ENCODE results near the gene GRM4.
"Not testable (repeated sequence)": the region's sequence is repeated elsewhere in the genome, so short reads cannot be mapped to it uniquely, and the experiment has no call there.

Gene GRM4

GRCh38 chr6:34146021-34146782 is at the start of gene GRM4:
Gene GRM4, minus strand, starts transcription at chr6:34146087. Its CDS starts 12,591 bp downstream, at chr6:34133496.
- DNase-seq = no peak

DNA sequence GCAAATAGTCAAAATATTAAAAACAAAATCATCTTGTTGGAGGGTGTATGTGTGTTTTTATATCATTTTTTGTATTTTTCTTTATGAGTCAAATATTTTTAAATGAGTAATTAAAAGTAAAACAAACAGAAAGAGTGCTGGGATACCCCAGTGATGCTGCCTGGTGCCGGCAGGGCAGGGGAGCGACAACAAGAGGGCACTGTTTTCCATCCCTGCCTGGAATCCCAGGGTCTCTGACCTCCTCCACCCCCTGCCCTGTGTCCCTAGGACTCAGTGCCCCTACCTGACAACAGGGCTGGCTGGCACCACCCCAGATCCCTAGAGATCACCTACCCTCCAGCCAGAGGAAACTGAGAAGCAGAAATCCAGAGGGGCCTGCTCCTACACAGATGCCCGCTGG is 48.9 kb upstream of the GRM4 start:
- no peak for DNase-seq

GRCh38 chr6:34190504-34191122 is 44.7 kb upstream of the GRM4 start:
- no peak for DNase-seq

- DNase-seq = peak; percentile 46 to 55
Measured at GRCh38 chr6:34189806-34190503, 44.1 kb upstream of the GRM4 start.

DNA sequence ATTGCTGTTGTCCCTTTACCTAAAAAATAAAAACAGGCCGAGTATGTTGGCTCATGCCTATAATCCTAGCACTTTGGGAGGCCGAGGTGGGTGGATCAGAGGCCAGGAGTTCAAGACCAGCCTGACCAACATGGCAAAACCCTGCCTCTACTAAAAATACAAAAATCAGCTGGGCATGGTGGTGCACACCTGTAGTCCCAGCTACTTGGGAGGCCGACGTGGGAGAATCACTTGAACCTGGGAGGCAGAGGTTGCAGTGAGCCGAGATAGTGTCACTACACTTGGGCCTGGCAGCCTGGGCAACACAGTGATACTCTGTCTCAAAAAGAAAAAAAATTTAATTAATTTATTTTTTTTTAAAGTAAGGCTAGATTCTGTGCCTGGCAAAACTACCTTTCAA is 38.8 kb upstream of the GRM4 start:
- not testable (repeated sequence) for DNase-seq

GRCh38 chr6:34182751-34183531 is 37.1 kb upstream of the GRM4 start:
- peak; percentile 67 to 72 for DNase-seq

DNA sequence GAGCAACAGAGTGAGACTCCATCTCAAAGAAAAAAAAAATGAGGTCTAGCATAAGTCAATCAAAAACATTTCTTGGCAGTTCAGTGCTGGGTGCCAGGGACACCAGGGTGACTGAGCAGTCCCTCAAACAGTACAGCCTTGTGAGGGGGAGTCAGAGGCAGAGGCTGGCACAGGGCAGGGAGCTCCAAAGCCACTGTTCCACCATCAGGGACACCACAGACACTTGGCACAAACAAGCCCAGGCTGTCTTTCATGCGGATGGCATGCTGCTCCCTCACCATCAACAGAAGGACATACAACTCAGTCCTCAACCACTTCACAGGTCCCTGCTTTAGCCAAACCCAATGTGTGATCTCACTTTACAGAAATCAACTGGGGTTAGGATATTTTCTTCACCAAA is 36.0 kb upstream of the GRM4 start:
- no peak for DNase-seq

DNA sequence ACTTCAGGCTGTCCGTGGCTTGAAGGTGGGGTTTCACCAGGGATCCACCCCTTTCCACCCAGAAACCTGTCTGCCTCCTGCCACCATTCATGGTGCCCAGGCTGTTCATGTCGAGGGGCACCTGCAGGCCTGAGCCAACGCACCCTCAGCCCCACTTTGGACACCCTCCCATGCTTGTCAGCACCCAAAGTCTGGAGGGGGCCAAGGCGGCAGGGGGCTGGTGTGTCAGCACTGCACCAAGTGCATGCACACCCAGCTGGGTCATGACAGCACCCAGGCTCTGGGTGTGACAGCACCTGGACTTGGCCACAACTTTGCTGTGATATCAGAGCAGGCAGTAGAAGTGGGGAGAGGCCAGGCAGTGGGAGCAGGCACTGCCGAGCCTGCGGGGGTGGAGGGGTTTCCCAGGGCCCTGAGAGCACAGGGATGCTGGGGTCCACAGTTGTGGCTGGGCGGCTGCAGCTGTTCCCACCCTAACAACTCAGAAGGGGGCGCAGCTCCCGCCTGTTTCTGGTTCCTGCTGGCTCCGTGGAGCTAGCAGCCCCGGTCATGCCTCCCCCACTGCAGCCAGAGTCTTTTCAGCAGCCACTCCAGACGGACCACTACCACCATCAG is 33.3 kb upstream of the GRM4 start:
- no peak for DNase-seq

DNA sequence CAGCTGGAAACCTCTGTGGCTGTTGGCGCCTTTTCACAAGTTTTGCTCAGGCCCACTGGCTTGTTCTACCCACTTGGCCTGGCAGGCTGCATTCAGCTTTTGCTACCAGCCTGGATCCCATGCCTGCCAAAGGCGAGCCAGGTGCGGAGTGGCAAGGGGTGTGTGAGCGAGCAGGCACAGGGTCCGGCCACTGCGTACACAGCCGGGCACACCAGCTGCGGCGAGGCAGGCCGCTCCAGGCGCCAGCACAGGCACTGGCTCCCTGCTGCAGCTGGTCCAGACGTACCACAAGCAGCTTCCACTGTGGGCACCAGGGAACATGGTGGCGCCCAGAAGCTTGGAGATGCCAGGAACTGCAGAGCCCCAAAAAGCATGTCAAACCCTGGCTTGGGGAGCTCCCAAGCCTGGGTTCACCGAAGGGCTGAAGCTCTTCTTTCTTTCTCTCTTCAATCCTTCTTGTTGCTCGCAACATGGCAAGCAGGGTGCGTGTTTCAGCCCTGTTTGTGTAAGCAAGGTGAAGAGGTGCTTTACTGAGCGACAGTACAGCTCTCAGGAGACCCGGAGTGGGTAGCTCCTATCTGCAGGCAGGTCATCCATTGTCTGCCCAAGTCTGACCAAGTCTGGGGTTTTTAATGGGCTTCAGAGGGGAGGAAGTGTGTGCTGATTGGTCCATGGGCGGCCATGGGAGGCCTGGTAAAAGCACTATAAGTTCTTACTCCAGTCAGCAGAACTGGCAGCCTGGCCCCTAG is 32.6 kb upstream of the GRM4 start:
- DNase-seq = no peak

GRCh38 chr6:34177181-34177591 is 31.3 kb upstream of the GRM4 start:
- DNase-seq = no peak

GRCh38 chr6:34176261-34177031 is 30.6 kb upstream of the GRM4 start:
- DNase-seq = no peak

DNA sequence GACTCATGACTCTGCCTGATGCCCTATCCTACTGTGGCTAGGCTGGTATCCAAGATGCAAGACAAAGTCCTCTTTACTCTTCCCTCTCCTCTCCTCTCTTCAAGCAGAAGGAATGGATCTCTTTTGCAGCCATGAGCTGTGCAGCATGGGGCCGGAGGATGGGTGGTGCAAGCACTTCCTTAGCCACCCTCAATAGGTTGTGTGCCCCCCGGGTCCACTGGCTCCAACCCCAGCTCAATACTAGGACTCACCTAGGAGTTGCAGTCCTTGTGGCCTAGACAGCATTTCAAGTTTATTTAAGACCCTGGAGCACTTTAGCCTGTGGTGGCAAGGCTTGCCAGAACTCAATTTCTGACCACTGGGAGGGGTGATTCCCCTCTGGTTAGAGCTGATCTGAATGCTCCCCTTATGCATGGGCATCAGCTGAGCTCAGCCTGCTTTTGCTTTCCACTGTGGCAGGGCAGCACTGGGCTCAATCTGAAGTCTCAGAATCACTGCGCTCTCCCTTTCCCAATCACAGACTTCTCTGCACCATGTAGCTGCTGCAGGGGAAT is 29.0 kb upstream of the GRM4 start:
- DNase-seq = no peak

GRCh38 chr6:34172961-34173775 is 27.3 kb upstream of the GRM4 start:
- DNase-seq = no peak

- DNase-seq = no peak
Measured at GRCh38 chr6:34170346-34170745, 24.5 kb upstream of the GRM4 start.

GRCh38 chr6:34169897-34170296 is 24.0 kb upstream of the GRM4 start:
- no peak for DNase-seq

GRCh38 chr6:34161857-34162515 is 16.1 kb upstream of the GRM4 start:
- no peak for DNase-seq

DNA sequence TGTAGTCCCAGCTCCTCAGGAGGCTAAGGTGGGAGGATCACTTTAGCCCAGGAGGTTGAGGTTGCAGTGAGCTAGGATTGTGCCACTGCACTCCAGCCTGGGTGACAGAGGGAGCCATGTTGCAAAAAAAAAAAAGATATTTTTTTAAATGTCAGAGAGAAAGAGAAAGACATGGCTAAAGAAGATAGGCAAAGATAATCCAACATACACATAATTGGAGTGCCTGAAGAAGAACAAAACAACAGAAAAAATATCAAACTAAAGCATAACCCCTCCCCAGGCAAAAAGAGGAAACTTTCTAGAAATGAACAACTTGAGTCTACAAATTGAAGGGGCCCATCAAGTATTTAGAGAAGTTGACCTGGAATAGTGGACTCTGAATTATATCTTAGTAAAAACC is 14.0 kb upstream of the GRM4 start:
- DNase-seq = no peak

DNA sequence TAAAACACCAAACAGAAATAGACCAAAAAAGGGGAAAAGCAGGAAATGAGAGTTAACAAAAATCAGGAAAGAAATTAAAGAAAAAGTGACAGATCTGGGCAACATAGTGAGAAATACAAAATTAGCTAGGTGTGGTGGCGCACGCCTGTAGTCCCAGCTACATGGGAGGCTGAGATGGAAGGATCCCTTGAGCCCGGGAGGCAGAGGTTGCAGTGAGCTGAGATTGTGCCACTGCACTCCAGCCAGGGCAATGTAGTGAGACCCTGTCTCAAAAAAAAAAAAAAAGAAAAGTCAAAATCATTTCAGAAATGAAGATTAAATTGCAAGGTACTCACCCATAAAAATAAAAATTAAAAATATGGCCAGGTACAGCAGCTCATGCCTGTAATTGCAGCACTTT is 13.0 kb upstream of the GRM4 start:
- DNase-seq = no peak

- no peak for DNase-seq
Measured at GRCh38 chr6:34157851-34158250, 12.0 kb upstream of the GRM4 start.

Data from activated CD4-positive, alpha-beta T cell treated with anti-CD3 and anti-CD28 coated beads, Interleukin-2, amount 50 U/mL, for 48 hours (primary cell).